Measurements from ENCODE around the gene GID8. TPM values are rescaled to one million over a fixed set of nuclear protein-coding genes. Genes with fewer than 3 reads are reported as not detected.

Gene GID8
- polyA plus RNA-seq, 1 of the 3 experiments (the other 2 are of a cell fraction) = 18.1 TPM

DNA sequence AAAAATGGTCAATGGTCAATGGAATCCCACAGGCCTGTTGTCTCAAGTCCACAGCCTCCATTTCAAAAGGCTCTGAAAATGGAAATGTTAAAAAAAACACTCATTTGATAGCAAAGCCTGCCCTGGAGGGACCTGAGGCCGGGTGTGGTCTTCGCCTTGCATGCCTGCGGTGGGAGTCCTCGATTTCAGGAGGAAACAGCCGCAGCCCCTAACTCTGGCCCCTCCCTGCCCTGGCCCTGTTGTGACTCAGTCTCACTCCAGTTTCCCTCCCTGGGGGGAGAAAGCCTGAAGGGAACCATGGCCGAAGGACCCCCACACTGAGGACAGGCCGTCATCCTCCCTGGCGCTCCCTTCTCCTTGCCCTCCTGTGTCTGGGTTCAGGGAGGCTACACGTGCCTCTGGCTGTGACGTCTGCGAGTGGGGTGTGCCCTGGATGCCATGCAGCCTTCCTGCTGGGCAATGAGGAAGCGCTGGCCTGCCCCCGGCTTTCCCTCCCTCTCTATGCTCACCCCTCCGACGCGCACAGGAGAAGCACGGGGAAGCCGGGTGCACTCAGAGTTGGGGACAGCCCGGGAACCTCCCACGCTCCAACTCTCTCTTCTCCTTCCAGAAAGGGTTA lies 59.6 kb downstream of the GID8 start:
- no peak overlapping the region for H3K4me3 ChIP-seq (ENCODE audit: low read depth in 2 of 2, low read length in 1 of 2)
- H3K79me2 ChIP-seq (ENCODE audit: insufficient read depth) = no peaks in the 10 kb centered on the region
- ChIA-PET POLR2A (no interaction called here), CTCF (interaction anchor here (5.0 kb wide), 1 partner anchor 11 kb away, joined by 30 read pairs; no protein-coding TSS in a partner anchor)
- no peak overlapping the region for H3K9ac ChIP-seq
- no peak overlapping the region for H3K4me2 ChIP-seq
- H3K9me2 ChIP-seq = no peaks in the 10 kb centered on the region
- no peak overlapping the region for H2AFZ ChIP-seq (ENCODE audit: low read depth)
- no peak for DNase-seq
- 22% methylated on average over 12 of the region's 20 CpGs for WGBS (ENCODE audit: low lambda C conversion rate)
- H3K9me3 ChIP-seq = no peaks in the 10 kb centered on the region
- H4K20me1 ChIP-seq (ENCODE audit: insufficient read depth) = no peaks in the 10 kb centered on the region
- H3K27ac ChIP-seq (ENCODE audit: low read depth in 2 of 2, low read length in 1 of 2) = no peak overlapping the region
- no peaks in the 10 kb centered on the region for H3K36me3 ChIP-seq (replicated peaks in 1 of 2; ENCODE audit: control insufficient read depth in 1 of 2, insufficient read depth in 2 of 2, low read length in 1 of 2)
- H3F3A ChIP-seq (replicated peaks; ENCODE audit: insufficient read depth) = no peaks in the 10 kb centered on the region
- H3K27me3 ChIP-seq (ENCODE audit: insufficient read depth) = peaks cover 90% of the 10 kb centered on the region
- no peaks in the 10 kb centered on the region for H3K4me1 ChIP-seq (ENCODE audit: control insufficient read depth in 1 of 2, insufficient read depth in 2 of 2, low read depth in 1 of 2, low read length in 1 of 2)
- TF ChIP-seq RCOR1 (IDR thresholded peaks at IDR 0.05; ENCODE audit: low read length) (no peak), RFX5 (IDR thresholded peaks at IDR 0.05; ENCODE audit: low read length) (no peak), JUND (IDR thresholded peaks at IDR 0.05) (no peak), FOSL2 (IDR thresholded peaks at IDR 0.05; ENCODE audit: borderline replicate concordance, low read depth) (no peak), CHD2 (IDR thresholded peaks at IDR 0.05; ENCODE audit: low read length, partially characterized antibody) (no peak), TEAD4 (IDR thresholded peaks at IDR 0.05; ENCODE audit: borderline replicate concordance, insufficient read depth) (no peak), NRF1 (IDR thresholded peaks at IDR 0.05; ENCODE audit: low read depth, low read length) (no peak), MXI1 (IDR thresholded peaks at IDR 0.05; ENCODE audit: low read depth, low read length) (no peak), FOXM1 (IDR thresholded peaks at IDR 0.05; ENCODE audit: low read depth) (no peak), YY1 (IDR thresholded peaks at IDR 0.05; ENCODE audit: low read depth) (no peak), SIN3A (IDR thresholded peaks at IDR 0.05; ENCODE audit: borderline replicate concordance, low read depth, low read length) (no peak)
- TF ChIP-seq, protein P1, sequence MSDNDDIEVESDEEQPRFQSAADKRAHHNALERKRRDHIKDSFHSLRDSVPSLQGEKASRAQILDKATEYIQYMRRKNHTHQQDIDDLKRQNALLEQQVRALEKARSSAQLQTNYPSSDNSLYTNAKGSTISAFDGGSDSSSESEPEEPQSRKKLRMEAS (IDR thresholded peaks at IDR 0.05; ENCODE audit: low read depth) = no peak
- TF ChIP-seq, protein P2, sequence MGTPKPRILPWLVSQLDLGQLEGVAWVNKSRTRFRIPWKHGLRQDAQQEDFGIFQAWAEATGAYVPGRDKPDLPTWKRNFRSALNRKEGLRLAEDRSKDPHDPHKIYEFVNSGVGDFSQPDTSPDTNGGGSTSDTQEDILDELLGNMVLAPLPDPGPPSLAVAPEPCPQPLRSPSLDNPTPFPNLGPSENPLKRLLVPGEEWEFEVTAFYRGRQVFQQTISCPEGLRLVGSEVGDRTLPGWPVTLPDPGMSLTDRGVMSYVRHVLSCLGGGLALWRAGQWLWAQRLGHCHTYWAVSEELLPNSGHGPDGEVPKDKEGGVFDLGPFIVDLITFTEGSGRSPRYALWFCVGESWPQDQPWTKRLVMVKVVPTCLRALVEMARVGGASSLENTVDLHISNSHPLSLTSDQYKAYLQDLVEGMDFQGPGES (IDR thresholded peaks at IDR 0.05; ENCODE audit: low read depth, low read length) = no peak
- TF ChIP-seq, protein P3, sequence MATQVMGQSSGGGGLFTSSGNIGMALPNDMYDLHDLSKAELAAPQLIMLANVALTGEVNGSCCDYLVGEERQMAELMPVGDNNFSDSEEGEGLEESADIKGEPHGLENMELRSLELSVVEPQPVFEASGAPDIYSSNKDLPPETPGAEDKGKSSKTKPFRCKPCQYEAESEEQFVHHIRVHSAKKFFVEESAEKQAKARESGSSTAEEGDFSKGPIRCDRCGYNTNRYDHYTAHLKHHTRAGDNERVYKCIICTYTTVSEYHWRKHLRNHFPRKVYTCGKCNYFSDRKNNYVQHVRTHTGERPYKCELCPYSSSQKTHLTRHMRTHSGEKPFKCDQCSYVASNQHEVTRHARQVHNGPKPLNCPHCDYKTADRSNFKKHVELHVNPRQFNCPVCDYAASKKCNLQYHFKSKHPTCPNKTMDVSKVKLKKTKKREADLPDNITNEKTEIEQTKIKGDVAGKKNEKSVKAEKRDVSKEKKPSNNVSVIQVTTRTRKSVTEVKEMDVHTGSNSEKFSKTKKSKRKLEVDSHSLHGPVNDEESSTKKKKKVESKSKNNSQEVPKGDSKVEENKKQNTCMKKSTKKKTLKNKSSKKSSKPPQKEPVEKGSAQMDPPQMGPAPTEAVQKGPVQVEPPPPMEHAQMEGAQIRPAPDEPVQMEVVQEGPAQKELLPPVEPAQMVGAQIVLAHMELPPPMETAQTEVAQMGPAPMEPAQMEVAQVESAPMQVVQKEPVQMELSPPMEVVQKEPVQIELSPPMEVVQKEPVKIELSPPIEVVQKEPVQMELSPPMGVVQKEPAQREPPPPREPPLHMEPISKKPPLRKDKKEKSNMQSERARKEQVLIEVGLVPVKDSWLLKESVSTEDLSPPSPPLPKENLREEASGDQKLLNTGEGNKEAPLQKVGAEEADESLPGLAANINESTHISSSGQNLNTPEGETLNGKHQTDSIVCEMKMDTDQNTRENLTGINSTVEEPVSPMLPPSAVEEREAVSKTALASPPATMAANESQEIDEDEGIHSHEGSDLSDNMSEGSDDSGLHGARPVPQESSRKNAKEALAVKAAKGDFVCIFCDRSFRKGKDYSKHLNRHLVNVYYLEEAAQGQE (IDR thresholded peaks at IDR 0.05; ENCODE audit: low read depth, low read length) = no peak

Other genes with a start within 250 kb of the GID8 start
- gene NTSR1, start 229.3 kb upstream of the GID8 start, polyA plus RNA-seq (2012; rRNA removed) = 3.1 and 8.2 TPM in 2 replicates
- gene MRGBP, start 141.7 kb upstream of the GID8 start, polyA plus RNA-seq (2012; rRNA removed) = 20.0 and 22.0 TPM in 2 replicates
- 52.9 and 60.8 TPM in 2 replicates for gene OGFR, start 133.3 kb upstream of the GID8 start, polyA plus RNA-seq (2012; rRNA removed)
- gene COL9A3, start 121.1 kb upstream of the GID8 start, polyA plus RNA-seq (2012; rRNA removed) = 1.3 and 2.5 TPM in 2 replicates
- gene TCFL5, start 76.3 kb upstream of the GID8 start, polyA plus RNA-seq (2012; rRNA removed) = 10.1 and 11.2 TPM in 2 replicates
- 14.7 and 15.6 TPM in 2 replicates for gene DIDO1, start 11.6 kb upstream of the GID8 start, polyA plus RNA-seq (2012; rRNA removed)
- not detected in 2 replicates for gene SLC17A9, start 14.6 kb downstream of the GID8 start, polyA plus RNA-seq (2012; rRNA removed)
- not detected in 2 replicates for gene BHLHE23, start 68.8 kb downstream of the GID8 start, polyA plus RNA-seq (2012; rRNA removed)

Measured in SK-N-SH (cell line).